Suppressor macrophage treated with lipopolysaccharide for 4 hours (primary cell): ENCODE results near the gene NOD2.

Experiments
- DNase-seq: peaks from one replicate; pipeline ENCODE4 v3.0.0-alpha.2; 2020

Gene NOD2

GRCh38 chr16:50692999-50693781 lies at the start of gene NOD2:
Gene NOD2, plus strand, starts transcription at chr16:50693606. Its CDS starts 5,890 bp downstream, at chr16:50699496.
- peak; percentile 64 for DNase-seq

DNA sequence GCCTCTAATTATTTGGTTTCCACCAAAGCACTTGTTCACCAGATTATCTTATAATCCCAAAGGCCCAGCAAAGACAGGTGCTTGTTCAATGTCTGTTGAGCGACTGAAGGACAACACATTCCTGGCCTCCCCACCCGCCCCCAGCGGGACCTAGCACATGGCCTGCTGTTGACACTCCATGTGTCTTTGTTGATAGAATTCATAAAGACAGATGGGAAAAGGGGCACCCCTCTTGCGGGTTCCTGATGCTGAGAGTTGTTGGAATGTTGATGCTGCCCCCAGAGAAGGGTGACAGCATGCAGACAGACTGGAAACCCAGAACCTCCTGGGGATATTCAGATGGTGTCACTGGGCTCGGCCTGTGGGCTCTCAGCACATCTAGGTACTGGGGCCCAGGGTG lies 49.2 kb upstream of the NOD2 start:
- no peak for DNase-seq

DNA sequence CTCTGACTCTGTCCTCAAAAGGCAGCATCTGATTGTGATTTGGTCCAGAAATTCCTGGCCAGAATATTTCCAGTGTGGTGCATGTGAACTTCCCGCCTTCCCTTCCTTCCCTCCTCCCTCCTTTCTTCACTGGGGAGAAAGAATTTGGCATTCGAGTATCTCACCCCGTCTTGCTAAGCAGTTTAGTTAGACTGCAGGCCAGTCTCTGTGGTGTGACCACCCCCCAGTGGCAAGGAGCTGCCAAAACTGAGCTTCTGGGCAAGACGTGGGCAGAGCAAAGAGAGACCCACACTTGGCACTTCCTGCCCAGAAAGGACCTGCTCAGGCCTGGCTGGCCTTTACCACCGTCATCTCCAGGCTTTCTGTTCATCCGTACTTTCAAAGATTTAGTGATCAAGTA lies 48.7 kb upstream of the NOD2 start:
- peak; percentile 56 for DNase-seq

GRCh38 chr16:50645563-50646220 lies 47.7 kb upstream of the NOD2 start:
- DNase-seq, result no peak

DNA sequence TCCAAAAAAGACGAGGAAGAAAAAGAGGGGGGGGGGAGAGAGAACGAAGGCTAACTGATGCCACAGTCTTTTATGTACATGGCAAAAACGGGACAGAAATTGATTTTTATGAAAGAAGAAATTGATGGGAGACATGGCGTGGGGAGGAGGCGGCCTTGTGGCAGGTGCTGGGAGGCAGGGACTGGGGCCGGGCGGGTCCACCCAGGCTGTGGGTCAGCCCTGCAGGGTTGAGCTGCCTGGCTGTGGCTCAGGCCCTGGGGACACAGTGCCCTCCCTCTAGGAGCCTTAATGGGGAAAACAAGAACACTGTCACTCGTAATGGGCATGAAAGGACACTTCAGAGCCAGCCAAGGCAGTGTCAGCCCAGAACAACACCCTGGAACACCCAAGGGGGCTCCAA lies 47.1 kb upstream of the NOD2 start:
- DNase-seq, result no peak

GRCh38 chr16:50651835-50652438 lies 41.5 kb upstream of the NOD2 start:
- DNase-seq, result no peak

DNA sequence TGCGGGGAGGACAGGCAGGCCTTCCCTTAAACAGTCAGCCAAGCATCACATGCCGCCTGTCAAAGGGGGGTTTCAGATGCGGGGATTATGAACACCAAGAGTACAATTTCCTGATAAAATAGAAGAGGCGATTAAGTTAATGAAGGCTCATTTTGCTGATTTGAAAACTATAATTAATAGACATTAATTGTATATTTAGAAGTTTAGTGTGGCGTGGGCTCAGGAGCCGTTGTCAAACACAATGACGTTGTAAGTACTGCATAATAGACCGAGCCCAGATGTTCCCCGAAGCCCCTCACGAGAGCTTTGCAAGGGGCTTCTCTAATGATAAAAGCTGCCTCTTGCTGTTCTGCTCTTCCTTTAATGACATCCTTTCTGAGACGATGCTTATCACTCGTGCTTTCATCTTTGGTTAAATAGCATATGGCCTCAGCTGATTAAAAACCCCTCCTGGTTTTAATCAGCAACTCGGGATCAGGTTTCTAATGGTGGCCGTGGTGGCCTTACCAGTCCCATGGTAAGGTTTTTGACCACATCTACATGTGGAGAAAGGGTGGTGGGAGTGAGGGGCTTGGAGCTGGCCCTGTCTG lies 40.5 kb upstream of the NOD2 start:
- DNase-seq, result no peak

- no peak for DNase-seq
Measured at GRCh38 chr16:50653633-50654519, 39.5 kb upstream of the NOD2 start.

DNA sequence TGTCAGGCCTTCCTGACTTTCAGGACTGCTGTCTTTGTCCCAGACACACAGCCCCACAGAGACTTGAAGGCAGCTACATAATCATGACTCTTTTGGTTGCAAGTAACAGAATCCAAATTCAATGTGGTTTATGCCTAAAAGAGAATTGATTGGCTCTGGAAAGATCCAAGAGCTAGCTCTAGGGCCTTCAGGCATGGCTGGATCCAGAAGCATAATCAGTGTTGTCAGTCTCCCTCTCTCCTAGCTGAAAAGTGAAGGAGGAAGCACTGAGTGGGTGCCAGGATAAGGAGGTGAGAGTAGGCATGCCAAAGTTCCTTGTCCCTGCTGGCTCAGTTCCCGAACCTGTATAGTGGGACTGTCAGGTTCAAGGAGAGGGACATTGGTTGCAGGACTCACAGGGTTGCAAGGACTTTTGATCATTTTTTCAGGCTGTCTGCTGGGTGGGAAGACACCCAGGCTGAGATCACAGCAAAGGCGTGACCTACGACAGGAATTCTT lies 37.8 kb upstream of the NOD2 start:
- no peak for DNase-seq

- DNase-seq, result peak; percentile 56
Measured at GRCh38 chr16:50657241-50657640, 36.2 kb upstream of the NOD2 start.

- no peak for DNase-seq
Measured at GRCh38 chr16:50659806-50660205, 33.6 kb upstream of the NOD2 start.

- DNase-seq, result no peak
Measured at GRCh38 chr16:50662306-50662940, 31.0 kb upstream of the NOD2 start.

DNA sequence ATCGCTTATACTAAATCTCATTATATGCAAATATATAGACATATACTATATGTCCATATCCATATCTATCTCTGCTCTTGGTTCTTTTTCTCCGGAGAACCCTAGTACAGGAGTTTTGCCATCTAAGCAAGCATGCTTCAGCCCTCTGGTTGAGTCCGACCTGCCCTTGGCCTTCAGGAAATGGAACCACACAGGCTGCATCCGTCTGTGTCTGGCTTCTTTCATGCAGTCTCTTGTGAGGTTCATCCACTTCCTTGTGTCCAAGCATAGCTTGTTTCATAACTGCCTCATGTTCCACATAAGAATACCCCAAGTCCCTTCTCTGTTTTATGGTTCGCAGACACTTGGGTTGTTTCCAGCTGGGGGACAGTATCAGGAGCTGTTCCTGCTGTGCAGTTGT lies 29.1 kb upstream of the NOD2 start:
- no peak for DNase-seq

DNA sequence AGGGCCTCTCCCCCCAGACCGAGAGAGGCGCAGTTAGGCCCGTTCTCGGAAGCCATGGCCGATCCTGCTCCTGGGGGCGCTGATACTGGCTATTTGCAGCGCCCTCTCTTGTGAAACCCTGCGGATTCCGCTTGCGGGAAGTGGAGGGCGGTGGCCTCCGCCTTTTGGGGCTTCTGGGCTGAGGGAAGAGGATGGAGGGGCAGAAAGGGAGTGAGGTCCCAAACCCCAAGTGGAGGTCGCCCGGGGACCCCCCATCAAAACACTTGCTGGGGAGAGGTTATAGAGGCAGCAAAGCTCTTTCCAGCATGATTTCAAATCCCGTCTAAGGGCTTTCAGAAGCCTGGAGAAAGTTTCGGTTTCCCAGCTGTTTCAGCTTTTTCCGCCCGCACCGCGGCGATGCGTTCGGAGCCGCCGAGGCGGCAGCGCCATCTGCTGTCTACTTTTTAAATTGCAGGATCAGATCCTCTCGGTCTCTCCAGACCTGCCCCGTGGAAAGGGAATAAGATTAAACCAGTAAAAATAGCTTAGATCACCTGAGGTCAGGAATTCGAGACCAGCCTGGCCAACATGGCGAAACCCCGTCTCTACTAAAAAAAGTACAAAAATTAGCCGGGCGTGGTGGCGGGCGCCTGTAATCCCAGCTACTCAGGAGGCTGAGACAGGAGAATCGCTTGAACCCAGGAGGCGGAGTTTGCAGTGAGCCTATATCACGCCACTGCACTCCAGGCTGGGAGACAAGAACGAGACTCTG lies 28.1 kb upstream of the NOD2 start:
- DNase-seq, result peak; percentile 96

GRCh38 chr16:50666658-50667496 lies 26.5 kb upstream of the NOD2 start:
- DNase-seq, result peak; percentile 85

DNA sequence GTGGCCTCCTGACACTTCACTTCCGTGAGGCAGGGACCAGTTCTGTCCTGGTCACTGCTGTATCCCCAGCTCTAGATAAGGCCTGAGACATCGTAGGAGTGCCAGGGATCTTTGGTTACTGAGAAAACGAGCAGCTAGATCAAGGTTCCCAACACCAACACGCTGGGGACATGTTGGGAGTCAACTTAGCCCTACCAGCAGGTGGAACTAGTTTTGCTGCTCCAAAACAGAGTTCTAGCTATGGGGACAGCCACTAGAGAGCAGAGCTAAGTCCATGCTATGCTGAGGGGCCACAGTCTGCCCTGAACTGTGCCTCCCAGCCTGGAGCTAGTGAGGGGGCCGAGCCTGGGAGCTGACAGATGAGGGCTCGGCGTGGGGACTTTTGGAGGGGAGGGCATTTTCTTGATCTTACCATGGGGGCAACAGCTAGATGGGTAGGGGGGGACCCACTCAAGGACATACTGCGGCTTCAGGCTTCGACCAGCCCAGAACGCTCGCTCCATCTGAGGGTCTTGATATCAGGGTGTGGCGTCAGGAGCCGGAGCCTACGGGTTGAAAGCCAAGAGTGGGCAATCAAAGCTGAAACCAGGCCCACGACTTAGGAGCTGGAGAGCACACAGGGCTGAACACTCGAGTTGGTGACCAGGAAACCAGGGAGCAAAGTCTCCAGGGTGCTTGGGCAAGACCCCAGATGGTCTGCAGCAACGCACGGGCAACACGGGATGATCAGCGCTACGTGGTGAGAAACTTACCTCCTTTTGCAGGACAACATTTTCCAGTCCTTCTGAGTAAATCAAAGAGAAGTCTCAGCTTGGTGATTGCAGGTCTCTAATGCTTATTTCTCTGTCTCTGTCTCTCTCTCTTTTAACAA lies 25.7 kb upstream of the NOD2 start:
- no peak for DNase-seq

DNA sequence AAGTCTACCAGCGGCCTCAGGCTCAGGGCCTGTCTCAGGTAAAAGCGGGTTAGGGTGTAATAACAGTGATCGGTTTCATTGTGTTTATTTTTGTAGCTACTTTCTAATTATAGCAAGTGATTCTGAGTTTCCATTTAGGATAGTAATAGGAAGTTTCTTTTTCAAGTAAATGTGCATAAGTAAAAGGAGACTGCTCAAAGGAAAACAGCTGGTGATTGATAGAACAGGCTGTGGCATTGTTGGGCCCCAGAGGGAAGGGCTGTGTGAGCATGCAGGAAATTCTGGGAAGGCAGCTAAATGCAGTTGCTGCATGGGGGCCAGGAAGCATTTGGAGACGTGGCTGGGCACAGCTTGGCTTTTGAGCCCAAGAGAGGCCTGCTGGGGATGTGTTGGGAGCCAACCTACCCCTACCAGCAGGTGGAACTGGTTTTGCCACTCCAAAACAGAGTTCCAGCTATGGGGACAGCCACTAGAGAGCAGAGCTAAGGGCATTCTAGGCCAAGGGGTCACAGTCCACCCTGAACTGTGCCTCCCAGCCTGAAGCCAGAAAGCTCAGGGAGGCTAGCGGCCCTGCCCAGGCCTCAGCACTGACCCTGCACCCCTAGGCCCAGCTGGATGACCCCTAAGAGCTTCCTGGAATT lies 24.9 kb upstream of the NOD2 start:
- no peak for DNase-seq

- DNase-seq, result no peak
Measured at GRCh38 chr16:50669741-50670140, 23.7 kb upstream of the NOD2 start.

- no peak for DNase-seq
Measured at GRCh38 chr16:50670476-50670875, 22.9 kb upstream of the NOD2 start.
